ENCODE data around the gene MIB1. TPM values are rescaled to one million over a fixed set of nuclear protein-coding genes. Genes with fewer than 3 reads are reported as not detected.

The MIB1 gene
- total and polyA plus RNA-seq, 9 of the 15 experiments (the other 6 are each of a cell fraction or from before 2014, with no cell fraction given), result 7.2 to 43.8 (median 23.2) TPM

DNA sequence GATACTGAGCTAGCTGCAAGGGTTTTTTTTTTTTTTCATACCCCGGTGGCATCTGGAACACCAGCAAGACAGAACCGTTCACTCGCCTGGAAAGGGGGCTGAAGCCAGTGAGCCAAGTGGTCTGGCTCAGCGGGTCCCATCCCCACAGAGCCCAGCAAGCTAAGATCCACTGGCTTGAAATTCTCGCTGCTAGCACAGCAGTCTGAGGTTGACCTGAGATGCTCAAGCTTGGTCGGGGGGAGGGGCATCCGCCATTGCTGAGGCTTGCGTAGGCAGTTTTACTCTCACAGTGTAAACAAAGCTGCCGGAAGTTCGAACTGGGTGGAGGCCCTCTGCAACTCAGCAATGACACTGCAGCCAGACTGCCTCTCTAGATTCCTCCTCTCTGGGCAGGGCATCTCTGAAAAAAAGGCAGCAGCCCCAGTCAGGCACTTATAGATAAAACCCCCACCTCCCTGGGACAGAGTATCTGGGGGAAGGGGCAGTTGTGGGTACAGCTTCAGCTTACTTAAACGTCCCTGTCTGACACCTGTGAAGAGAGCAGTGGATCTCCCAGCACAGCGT is 5.1 kb upstream of the MIB1 start (continued):
- TF ChIP-seq, protein P1, sequence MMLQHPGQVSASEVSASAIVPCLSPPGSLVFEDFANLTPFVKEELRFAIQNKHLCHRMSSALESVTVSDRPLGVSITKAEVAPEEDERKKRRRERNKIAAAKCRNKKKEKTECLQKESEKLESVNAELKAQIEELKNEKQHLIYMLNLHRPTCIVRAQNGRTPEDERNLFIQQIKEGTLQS (IDR thresholded peaks at IDR 0.05), result peak; percentile 72
- TF ChIP-seq, protein P1 (CRISPR knock-in tag; conservative IDR thresholded peaks at IDR 0.05), result no peak
- TF ChIP-seq NCOA6 (IDR thresholded peaks at IDR 0.05) (no peak), RFX7 (CRISPR knock-in tag; IDR thresholded peaks at IDR 0.05) (no peak), RCOR1 (IDR thresholded peaks at IDR 0.05; ENCODE audit: borderline replicate concordance in 1 of 2, low read depth in 2 of 2, low read length in 2 of 2) (peak in 1 of 2 experiments; percentile 70; a peak in 2 of 4 replicates), NELFE (IDR thresholded peaks at IDR 0.05; ENCODE audit: insufficient read depth, insufficient read length) (no peak), ETV1 (tag; conservative IDR thresholded peaks at IDR 0.05; ENCODE audit: low read depth) (peak; percentile 95), ATF7 (IDR thresholded peaks at IDR 0.05) (peak; percentile 77; the same call in 1 of the 2 replicates), FOXA1 (IDR thresholded peaks at IDR 0.05; ENCODE audit: borderline replicate concordance) (peak; percentile 55; the same call in 1 of the 2 replicates), ZNF197 (CRISPR knock-in tag; IDR thresholded peaks at IDR 0.05; ENCODE audit: low read depth) (0 out of 2 replicates have a peak, but pooled peaks have one; percentile 68), POLR2AphosphoS5 (IDR thresholded peaks at IDR 0.05; ENCODE audit: control insufficient read depth, insufficient read depth, low read depth, low read length) (peak; percentile 45; the same call in 1 of the 2 replicates), CBX8 (IDR thresholded peaks at IDR 0.05; ENCODE audit: borderline replicate concordance, extremely low read depth, low read depth, low read length, poor library complexity, severe bottlenecking) (no peak), ZBTB17 (CRISPR knock-in tag; IDR thresholded peaks at IDR 0.05) (peak; percentile 29; the same call in 1 of the 2 replicates)
- TF ChIP-seq, protein P2, sequence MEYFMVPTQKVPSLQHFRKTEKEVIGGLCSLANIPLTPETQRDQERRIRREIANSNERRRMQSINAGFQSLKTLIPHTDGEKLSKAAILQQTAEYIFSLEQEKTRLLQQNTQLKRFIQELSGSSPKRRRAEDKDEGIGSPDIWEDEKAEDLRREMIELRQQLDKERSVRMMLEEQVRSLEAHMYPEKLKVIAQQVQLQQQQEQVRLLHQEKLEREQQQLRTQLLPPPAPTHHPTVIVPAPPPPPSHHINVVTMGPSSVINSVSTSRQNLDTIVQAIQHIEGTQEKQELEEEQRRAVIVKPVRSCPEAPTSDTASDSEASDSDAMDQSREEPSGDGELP (CRISPR knock-in tag; IDR thresholded peaks at IDR 0.05; ENCODE audit: borderline replicate concordance), result peak; percentile 49; the same call in 1 of the 2 replicates
- TF ChIP-seq, protein P3, sequence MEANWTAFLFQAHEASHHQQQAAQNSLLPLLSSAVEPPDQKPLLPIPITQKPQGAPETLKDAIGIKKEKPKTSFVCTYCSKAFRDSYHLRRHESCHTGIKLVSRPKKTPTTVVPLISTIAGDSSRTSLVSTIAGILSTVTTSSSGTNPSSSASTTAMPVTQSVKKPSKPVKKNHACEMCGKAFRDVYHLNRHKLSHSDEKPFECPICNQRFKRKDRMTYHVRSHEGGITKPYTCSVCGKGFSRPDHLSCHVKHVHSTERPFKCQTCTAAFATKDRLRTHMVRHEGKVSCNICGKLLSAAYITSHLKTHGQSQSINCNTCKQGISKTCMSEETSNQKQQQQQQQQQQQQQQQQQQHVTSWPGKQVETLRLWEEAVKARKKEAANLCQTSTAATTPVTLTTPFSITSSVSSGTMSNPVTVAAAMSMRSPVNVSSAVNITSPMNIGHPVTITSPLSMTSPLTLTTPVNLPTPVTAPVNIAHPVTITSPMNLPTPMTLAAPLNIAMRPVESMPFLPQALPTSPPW (CRISPR knock-in tag; IDR thresholded peaks at IDR 0.05), result peak; percentile 55
- TF ChIP-seq, protein P4, sequence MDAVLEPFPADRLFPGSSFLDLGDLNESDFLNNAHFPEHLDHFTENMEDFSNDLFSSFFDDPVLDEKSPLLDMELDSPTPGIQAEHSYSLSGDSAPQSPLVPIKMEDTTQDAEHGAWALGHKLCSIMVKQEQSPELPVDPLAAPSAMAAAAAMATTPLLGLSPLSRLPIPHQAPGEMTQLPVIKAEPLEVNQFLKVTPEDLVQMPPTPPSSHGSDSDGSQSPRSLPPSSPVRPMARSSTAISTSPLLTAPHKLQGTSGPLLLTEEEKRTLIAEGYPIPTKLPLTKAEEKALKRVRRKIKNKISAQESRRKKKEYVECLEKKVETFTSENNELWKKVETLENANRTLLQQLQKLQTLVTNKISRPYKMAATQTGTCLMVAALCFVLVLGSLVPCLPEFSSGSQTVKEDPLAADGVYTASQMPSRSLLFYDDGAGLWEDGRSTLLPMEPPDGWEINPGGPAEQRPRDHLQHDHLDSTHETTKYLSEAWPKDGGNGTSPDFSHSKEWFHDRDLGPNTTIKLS (IDR thresholded peaks at IDR 0.05; ENCODE audit: borderline replicate concordance, low read depth), result peak; percentile 82; the same call in 1 of the 2 replicates
- TF ChIP-seq, protein P5, sequence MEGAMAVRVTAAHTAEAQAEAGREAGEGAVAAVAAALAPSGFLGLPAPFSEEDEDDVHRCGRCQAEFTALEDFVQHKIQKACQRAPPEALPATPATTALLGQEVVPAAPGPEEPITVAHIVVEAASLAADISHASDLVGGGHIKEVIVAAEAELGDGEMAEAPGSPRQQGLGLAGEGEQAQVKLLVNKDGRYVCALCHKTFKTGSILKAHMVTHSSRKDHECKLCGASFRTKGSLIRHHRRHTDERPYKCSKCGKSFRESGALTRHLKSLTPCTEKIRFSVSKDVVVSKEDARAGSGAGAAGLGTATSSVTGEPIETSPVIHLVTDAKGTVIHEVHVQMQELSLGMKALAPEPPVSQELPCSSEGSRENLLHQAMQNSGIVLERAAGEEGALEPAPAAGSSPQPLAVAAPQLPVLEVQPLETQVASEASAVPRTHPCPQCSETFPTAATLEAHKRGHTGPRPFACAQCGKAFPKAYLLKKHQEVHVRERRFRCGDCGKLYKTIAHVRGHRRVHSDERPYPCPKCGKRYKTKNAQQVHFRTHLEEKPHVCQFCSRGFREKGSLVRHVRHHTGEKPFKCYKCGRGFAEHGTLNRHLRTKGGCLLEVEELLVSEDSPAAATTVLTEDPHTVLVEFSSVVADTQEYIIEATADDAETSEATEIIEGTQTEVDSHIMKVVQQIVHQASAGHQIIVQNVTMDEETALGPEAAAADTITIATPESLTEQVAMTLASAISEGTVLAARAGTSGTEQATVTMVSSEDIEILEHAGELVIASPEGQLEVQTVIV (CRISPR knock-in tag; IDR thresholded peaks at IDR 0.05; ENCODE audit: borderline replicate concordance), result no peak
